CD4-positive, alpha-beta T cell treated with Interleukin-10 for 1 hour (primary cell): ENCODE data around the gene DNAH14.
"Not testable (repeated sequence)": the region's sequence is repeated elsewhere in the genome, so short reads cannot be mapped to it uniquely, and the experiment has no call there.

Experiments used
- DNase-seq: peaks from one replicate; pipeline ENCODE4 v3.0.0-alpha.2; 2020

Gene DNAH14

GRCh38 chr1:225277445-225277844 lies 348.0 kb downstream of the DNAH14 start:
- no peak for DNase-seq

DNA sequence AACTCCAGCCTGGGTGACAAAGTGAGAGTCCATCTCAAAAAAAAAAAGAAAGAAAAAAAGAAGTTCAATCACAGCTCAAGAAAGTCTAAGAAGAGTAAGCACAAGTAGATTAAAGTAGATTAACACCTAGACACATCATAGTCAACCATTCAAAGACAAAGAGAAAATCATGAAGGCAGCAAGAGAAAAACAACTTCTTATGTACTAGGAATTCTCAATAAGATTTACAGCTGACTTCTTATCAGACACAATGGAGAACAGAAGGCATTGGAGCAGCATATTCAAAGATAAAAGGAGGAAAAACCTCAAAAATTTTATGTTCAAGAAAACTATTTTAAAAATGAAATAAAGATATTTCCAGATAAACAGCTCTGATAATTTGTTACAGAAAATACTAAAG lies 351.1 kb downstream of the DNAH14 start:
- DNase-seq = no peak

DNA sequence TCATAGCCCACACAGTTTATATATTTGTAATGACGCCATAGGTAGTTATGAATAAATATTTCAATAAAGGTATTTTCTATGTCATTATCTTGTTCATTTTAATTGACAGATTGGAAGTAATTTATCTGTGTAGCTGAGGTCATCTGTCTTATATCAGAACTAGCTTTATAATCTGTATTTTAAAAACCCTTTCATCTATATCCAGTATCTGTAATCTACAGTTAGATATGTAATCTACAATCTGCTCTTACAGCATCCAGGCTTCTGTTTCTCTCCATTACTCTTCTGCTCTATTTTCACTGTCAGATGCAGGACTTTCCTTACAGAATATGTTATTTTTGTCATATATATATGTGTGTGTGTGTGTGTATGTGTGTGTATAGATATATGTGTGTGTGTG lies 360.8 kb downstream of the DNAH14 start:
- no peak for DNase-seq

DNA sequence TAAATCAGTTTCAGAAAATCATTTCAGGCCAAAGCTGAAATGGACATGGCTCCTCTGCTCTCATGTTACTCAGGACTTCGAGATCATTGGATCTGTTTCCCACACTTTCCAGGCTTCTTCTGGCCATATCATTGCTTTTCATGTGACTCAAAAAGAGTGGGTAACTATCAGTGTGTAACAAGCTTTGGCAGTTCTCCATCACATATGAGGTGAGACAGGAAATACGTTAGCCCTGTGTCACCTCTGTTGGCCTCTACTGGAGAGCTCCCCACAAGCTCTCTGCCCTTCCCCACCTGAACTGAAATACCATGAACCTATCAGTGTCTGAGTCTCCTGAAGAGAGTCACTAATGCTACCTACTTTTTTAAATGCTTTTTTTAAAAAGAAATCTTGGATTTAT lies 370.1 kb downstream of the DNAH14 start:
- DNase-seq = no peak

DNA sequence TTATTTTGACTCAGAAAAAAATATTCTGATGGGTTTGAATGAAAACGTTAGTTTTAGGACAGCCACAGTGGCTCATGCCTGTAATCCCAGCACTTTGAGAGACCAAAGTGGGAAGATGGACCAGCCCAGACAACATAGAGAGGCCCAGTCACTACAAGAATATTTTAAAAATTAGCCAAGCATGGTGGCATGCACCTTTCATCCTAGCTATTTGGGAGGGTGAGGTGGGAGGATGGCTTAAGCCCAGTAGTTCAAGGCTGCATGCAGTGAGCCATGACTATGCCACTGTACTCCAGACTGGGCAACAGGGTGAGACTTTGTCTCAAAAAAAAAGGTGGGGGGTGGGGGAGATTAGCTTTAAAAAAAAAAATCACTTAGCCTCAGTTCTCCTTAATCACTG lies 370.9 kb downstream of the DNAH14 start:
- DNase-seq = no peak

- no peak for DNase-seq
Observed at GRCh38 chr1:225304996-225305395, 375.5 kb downstream of the DNAH14 start.

DNA sequence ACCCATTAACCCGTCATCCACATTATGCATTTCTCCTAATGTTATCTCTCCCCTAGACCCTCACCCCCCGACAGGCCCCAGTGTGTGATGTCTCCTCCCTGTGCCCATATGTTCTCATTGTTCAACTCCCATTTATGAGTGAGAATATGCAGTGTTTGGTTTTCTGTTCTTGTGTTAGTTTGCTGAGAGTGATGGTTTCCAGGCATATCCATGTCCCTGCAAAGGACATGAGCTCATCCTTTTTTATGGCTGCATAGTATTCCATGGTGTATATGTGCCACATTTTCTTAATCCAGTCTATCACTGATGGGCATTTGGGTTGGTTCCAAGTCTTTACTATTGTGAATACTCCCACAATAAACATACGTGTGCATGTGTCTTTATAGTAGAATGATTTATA lies 381.1 kb downstream of the DNAH14 start:
- DNase-seq = not testable (repeated sequence)

GRCh38 chr1:225318706-225319575 lies 389.5 kb downstream of the DNAH14 start:
- DNase-seq = peak; percentile 37

DNA sequence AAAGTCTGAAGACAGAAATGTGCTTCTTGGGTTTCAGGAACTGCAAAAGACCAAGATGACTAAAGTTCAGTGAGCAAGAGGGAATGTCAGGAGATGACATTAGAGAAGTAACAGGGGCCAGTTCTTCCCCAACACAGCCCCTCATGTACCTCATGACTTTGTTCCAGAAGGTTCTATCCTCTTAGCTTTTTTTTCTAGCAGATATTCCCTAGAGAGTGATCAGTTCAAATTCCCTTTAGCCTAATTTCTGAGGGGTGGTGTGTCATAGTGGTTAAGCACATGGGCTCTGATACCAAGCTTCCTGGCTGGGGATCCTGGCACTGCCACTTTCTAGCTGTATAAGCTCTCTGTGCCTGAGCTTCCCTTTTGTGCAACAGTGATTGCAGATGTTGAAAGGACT lies 390.4 kb downstream of the DNAH14 start:
- DNase-seq = no peak

- no peak for DNase-seq
Observed at GRCh38 chr1:225321784-225322183, 392.3 kb downstream of the DNAH14 start.

DNA sequence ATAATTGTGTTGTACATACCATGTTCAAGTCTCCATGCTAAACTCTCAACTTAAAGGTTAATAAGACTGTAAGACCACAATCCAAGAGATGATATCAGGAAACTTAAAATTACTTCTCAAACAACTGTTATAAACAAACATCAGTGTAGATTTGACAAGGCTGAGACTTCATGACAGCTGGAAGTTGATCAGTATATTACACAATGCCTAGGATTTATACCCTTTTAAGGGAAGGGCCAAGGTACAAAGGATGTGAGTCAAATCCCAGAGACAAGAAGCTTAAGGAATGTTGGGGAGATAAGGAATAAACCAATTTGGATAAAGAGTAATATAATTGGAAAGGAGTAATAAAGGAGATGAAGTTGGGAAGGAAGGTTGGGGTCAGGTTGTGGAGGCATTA lies 399.6 kb downstream of the DNAH14 start:
- no peak for DNase-seq

GRCh38 chr1:225329996-225330395 lies 400.5 kb downstream of the DNAH14 start:
- not testable (repeated sequence) for DNase-seq

DNA sequence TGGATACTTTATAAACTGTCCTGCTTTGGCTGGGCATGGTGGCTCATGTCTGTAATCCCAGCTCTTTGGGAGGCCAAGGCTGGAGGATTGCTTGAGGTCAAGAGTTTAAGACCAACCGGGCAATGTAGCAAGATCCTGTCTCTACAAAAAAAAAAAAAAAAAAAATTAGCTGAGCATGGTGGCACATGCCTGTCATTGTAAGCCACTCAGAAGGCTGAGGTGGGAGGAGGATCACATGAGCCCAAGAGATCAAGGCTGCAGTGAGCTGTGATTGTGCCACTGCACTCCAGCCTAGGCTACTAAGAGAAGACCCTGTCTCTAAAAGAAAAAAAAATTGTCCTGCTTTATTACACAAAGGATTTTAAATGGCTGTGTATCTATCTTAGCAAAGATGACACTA lies 403.2 kb downstream of the DNAH14 start:
- DNase-seq = no peak

DNA sequence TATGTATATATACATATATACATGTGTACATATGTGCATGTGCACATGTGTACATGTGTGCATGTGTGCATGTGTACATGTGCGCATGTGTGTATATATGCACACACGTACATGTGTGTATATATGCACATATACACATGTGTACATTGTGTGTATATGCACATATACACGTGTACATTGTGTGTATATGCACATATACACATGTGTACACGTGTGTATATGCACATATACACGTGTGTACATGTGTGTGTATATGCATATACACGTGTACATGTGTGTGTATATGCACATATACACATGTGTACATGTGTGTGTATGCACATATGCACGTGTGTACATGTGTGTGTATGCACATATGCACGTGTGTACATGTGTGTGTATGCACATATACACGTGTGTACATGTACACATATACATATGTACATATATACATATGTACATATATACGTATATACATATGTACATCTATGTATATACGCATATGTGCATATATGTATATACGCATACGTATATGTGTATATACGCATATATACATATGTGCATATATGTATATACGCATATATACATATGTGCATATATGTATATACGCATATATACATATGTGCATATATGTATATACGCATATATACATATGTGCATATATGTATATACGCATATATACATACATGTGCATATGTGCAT lies 405.8 kb downstream of the DNAH14 start:
- DNase-seq = not testable (repeated sequence)

DNA sequence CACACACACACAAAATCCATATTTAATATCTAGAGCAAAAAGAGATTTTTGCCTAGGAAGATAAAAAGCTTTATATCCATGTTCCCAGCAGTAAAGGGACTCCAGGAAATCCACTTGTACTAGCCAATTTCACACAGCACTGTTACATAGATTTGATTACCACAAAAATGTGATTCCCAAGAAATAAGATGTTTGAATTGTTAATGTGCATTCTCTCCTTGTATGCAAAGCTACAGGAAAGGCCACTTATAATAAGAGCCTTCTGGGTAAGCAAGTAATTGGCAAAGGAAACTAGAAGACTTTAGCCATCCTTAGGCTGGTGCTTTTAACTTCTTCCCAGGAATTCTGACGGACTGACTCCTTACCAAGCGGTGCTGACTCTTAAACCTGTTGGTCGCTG lies 409.1 kb downstream of the DNAH14 start:
- no peak for DNase-seq

DNA sequence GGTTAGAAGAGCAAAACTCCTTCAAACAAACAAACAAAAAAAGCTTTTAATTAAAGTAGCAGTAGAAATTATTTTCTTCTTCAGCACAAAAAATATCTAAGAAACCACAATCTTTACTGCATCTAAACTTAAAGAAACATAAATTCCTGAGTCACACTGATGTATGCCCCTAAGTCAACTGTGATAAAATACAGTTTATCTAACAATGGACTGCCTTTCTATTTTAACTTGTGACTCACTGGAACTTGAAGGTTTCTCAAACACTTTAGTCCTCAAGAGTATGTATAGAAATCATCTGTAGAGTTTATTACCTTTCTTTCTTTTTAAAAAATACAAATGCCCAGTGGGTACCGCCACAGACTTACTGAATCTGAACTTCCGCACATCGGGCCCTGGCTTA lies 412.2 kb downstream of the DNAH14 start:
- no peak for DNase-seq

- DNase-seq = no peak
Observed at GRCh38 chr1:225342695-225343094, 413.2 kb downstream of the DNAH14 start.

- DNase-seq = peak; percentile 3
Observed at GRCh38 chr1:225343618-225344017, 414.1 kb downstream of the DNAH14 start.

GRCh38 chr1:225347123-225347683 lies 417.7 kb downstream of the DNAH14 start:
- DNase-seq = no peak

GRCh38 chr1:225348400-225348799 lies 418.9 kb downstream of the DNAH14 start:
- no peak for DNase-seq

- no peak for DNase-seq
Observed at GRCh38 chr1:225349826-225350225, 420.4 kb downstream of the DNAH14 start.

DNA sequence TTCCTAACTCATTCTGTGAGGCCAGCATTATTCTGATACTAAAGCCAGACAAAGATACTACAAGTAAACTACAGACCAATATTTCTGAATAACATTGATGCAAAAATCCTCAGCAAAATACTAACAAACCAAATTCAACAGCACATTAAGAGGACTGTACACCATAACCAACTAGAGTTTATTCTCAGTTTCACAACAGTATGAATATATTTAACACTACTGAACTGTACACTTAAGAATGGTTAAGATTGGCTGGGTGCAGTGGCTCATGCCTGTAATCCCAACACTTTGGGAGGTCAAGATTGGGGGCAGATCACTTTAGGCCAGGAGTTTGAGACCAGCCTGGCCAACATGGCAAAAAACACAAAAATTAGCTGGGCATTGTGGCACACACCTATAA lies 421.4 kb downstream of the DNAH14 start:
- no peak for DNase-seq

GRCh38 chr1:225354906-225355305 lies 425.4 kb downstream of the DNAH14 start:
- no peak for DNase-seq

GRCh38 chr1:225355863-225356262 lies 426.4 kb downstream of the DNAH14 start:
- no peak for DNase-seq
